A549 (cell line): ENCODE results near the gene STXBP6.

ENCODE experiments used
- BCL3 ChIP-seq: fragments of >200 bp; sonication (Bioruptor Twin); formaldehyde crosslinking; IDR thresholded peaks from 3 replicates; pipeline ENCODE4 v1.6.1; 2016
- BHLHE40 ChIP-seq: IDR thresholded peaks from 2 replicates; pipeline ENCODE4 v1.6.1; 2012; ENCODE audit warnings: low read depth, low read length, inconsistent platforms
- CHD2 ChIP-seq: fragments of 150-350 bp; IDR thresholded peaks from 2 replicates; pipeline ENCODE4 v1.6.1; 2014; ENCODE audit warnings: low read length; ENCODE audit not compliant: partially characterized antibody
- CTCF ChIP-seq: fragments of >200 bp; sonication (Bioruptor Twin); formaldehyde crosslinking; IDR thresholded peaks from 3 replicates; pipeline ENCODE4 v1.5.1; 2016
- KDM5A ChIP-seq: fragments of 200-600 bp; sonication (generic); IDR thresholded peaks from 2 replicates; pipeline ENCODE4 v1.6.1; 2016; ENCODE audit warnings: antibody characterized with exemption, mild to moderate bottlenecking
- NR3C1 ChIP-seq: fragments of >200 bp; sonication (Bioruptor Twin); formaldehyde crosslinking; IDR thresholded peaks from 3 replicates; pipeline ENCODE4 v1.6.1; 2017
- POLR2A ChIP-seq: IDR thresholded peaks from 2 replicates; pipeline ENCODE4 v1.6.1; 2012; ENCODE audit warnings: mild to moderate bottlenecking, low read length
- RFX5 ChIP-seq: fragments of 450-650 bp; IDR thresholded peaks from 2 replicates; pipeline ENCODE4 v1.7.1; 2014; ENCODE audit warnings: antibody characterized with exemption, mild to moderate bottlenecking, moderate library complexity
- RNF2 ChIP-seq: fragments of 200-600 bp; sonication (generic); IDR thresholded peaks from 2 replicates; pipeline ENCODE4 v1.6.1; 2016; ENCODE audit warnings: low read depth, mild to moderate bottlenecking, antibody characterized with exemption, moderate library complexity, borderline replicate concordance
- TP53 ChIP-seq: fragments of 250-450 bp; sonication (Bioruptor Pico); IDR thresholded peaks from 2 replicates; pipeline ENCODE4 v1.5.0; 2021; ENCODE audit warnings: mild to moderate bottlenecking, moderate library complexity
- USF2 ChIP-seq: fragments of 450-650 bp; IDR thresholded peaks from 2 replicates; pipeline ENCODE4 v1.6.1; 2014; ENCODE audit warnings: antibody characterized with exemption
- TF ChIP-seq, protein P1 (sequence below): fragments of 150-350 bp; IDR thresholded peaks from 2 replicates; pipeline ENCODE4 v1.6.1; 2014; ENCODE audit warnings: low read depth, mild to moderate bottlenecking, low read length

DNA sequence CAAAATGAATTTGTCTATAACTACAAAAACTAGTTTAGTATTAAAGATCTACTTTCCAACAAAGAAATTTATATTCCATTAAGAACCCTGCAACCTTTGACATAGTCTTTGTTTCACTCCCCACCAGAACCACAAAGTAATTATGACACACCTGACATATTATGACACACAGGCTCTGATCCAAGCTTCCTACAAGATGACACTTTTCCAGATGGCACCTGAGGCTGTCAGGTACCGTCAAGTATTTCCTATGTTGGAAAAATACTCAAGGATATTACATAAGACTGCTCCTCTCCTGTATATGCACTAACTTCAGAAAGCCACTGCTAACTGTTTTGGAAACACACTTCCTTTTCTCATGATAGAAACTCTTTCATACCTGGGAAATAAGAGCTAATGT is 38.9 kb downstream of the STXBP6 start:
- TF ChIP-seq CTCF: no peak
- no peak for TF ChIP-seq KDM5A
- TF ChIP-seq POLR2A: no peak
- no peak for TF ChIP-seq BHLHE40
- no peak for TF ChIP-seq CHD2
- TF ChIP-seq, protein P1, sequence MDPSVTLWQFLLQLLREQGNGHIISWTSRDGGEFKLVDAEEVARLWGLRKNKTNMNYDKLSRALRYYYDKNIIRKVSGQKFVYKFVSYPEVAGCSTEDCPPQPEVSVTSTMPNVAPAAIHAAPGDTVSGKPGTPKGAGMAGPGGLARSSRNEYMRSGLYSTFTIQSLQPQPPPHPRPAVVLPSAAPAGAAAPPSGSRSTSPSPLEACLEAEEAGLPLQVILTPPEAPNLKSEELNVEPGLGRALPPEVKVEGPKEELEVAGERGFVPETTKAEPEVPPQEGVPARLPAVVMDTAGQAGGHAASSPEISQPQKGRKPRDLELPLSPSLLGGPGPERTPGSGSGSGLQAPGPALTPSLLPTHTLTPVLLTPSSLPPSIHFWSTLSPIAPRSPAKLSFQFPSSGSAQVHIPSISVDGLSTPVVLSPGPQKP: no peak
- TF ChIP-seq TP53 (CRISPR knock-in tag): no peak
- no peak for TF ChIP-seq RFX5
- TF ChIP-seq USF2: no peak
- no peak for TF ChIP-seq NR3C1
- no peak for TF ChIP-seq BCL3
- TF ChIP-seq RNF2: no peak
